Measurements from ENCODE around the gene RSL24D1.
"Not testable (repeated sequence)": the region's sequence is repeated elsewhere in the genome, so short reads cannot be mapped to it uniquely, and the experiment has no call there.

RSL24D1 gene

GRCh38 chr15:55186331-55186730, 10.4 kb downstream of the RSL24D1 start:
- Mint-ChIP-seq H3K27ac (no peak overlapping the region), H3K9me3 (no peaks in the 10 kb centered on the region), H3K27me3 (no peaks in the 10 kb centered on the region), H3K4me1 (ENCODE audit: low read depth) (no peaks in the 10 kb centered on the region), H3K4me3 (no peak overlapping the region), H3K36me3 (ENCODE audit: low read depth) (peaks cover 94% of the 10 kb centered on the region)
- intact Hi-C loops (cut with micrococcal nuclease) = no loop called here

- intact Hi-C loops (cut with micrococcal nuclease) = no loop called here
Measured at GRCh38 chr15:55183679-55184078, 13.1 kb downstream of the RSL24D1 start.

GRCh38 chr15:55179141-55179540, 17.6 kb downstream of the RSL24D1 start:
- Mint-ChIP-seq H3K36me3 (ENCODE audit: low read depth) (peaks cover 55% of the 10 kb centered on the region), H3K27me3 (no peaks in the 10 kb centered on the region), H3K9me3 (no peaks in the 10 kb centered on the region), H3K4me3 (no peak overlapping the region), H3K27ac (peak overlapping the region; percentile 52), H3K4me1 (ENCODE audit: low read depth) (peaks cover 12% of the 10 kb centered on the region)
- intact Hi-C loops (cut with micrococcal nuclease) = no loop called here

More at GRCh38 chr15:55183679-55184078, 13.1 kb downstream of the RSL24D1 start:
- Mint-ChIP-seq H3K27me3 (no peaks in the 10 kb centered on the region), H3K36me3 (ENCODE audit: low read depth) (peaks cover 87% of the 10 kb centered on the region), H3K4me1 (ENCODE audit: low read depth) (peaks cover 12% of the 10 kb centered on the region), H3K4me3 (no peak overlapping the region), H3K27ac (no peak overlapping the region), H3K9me3 (no peaks in the 10 kb centered on the region)

GRCh38 chr15:55170361-55170760, 26.4 kb downstream of the RSL24D1 start:
- intact Hi-C loops (cut with micrococcal nuclease) = no loop called here
- no peak overlapping the region for H3K4me3 Mint-ChIP-seq
- no peaks in the 10 kb centered on the region for H3K27me3 Mint-ChIP-seq
- no peaks in the 10 kb centered on the region for H3K36me3 Mint-ChIP-seq (ENCODE audit: low read depth)
- no peak overlapping the region for H3K27ac Mint-ChIP-seq
- H3K4me1 Mint-ChIP-seq (ENCODE audit: low read depth) = no peaks in the 10 kb centered on the region
- no peaks in the 10 kb centered on the region for H3K9me3 Mint-ChIP-seq

GRCh38 chr15:55168350-55168974, 28.3 kb downstream of the RSL24D1 start:
- H3K27ac Mint-ChIP-seq = no peak overlapping the region
- no peaks in the 10 kb centered on the region for H3K9me3 Mint-ChIP-seq
- H3K4me3 Mint-ChIP-seq = no peak overlapping the region
- no peaks in the 10 kb centered on the region for H3K27me3 Mint-ChIP-seq
- H3K36me3 Mint-ChIP-seq (ENCODE audit: low read depth) = no peaks in the 10 kb centered on the region
- intact Hi-C loops (cut with micrococcal nuclease) = loop anchor here (1.0 to 5.0 kb wide), 3 partner anchors 1086 to 1361 kb away; no protein-coding TSS in a partner anchor
- no peaks in the 10 kb centered on the region for H3K4me1 Mint-ChIP-seq (ENCODE audit: low read depth)

GRCh38 chr15:55164284-55164683, 32.5 kb downstream of the RSL24D1 start:
- no peaks in the 10 kb centered on the region for H3K4me1 Mint-ChIP-seq (ENCODE audit: low read depth)
- no peaks in the 10 kb centered on the region for H3K36me3 Mint-ChIP-seq (ENCODE audit: low read depth)
- intact Hi-C loops (cut with micrococcal nuclease) = no loop called here
- H3K27ac Mint-ChIP-seq = no peak overlapping the region
- no peaks in the 10 kb centered on the region for H3K27me3 Mint-ChIP-seq
- H3K9me3 Mint-ChIP-seq = no peaks in the 10 kb centered on the region
- no peak overlapping the region for H3K4me3 Mint-ChIP-seq

GRCh38 chr15:55151631-55152030, 45.1 kb downstream of the RSL24D1 start:
- Mint-ChIP-seq H3K4me3 (no peak overlapping the region), H3K4me1 (ENCODE audit: low read depth) (no peaks in the 10 kb centered on the region), H3K27me3 (no peaks in the 10 kb centered on the region), H3K36me3 (ENCODE audit: low read depth) (no peaks in the 10 kb centered on the region), H3K27ac (no peak overlapping the region), H3K9me3 (peaks cover 2% of the 10 kb centered on the region)
- intact Hi-C loops (cut with micrococcal nuclease) = no loop called here

GRCh38 chr15:55143132-55143531, 53.6 kb downstream of the RSL24D1 start:
- H3K36me3 Mint-ChIP-seq (ENCODE audit: low read depth); intact Hi-C loops (cut with micrococcal nuclease); H3K4me1 Mint-ChIP-seq (ENCODE audit: low read depth); H3K27ac Mint-ChIP-seq; H3K4me3 Mint-ChIP-seq; H3K27me3 Mint-ChIP-seq: not testable (repeated sequence)
- peaks cover 60% of the 10 kb centered on the region for H3K9me3 Mint-ChIP-seq

GRCh38 chr15:55133972-55134371, 62.8 kb downstream of the RSL24D1 start:
- no peaks in the 10 kb centered on the region for H3K36me3 Mint-ChIP-seq (ENCODE audit: low read depth)
- H3K9me3 Mint-ChIP-seq = peaks cover 65% of the 10 kb centered on the region
- no peak overlapping the region for H3K27ac Mint-ChIP-seq
- intact Hi-C loops (cut with micrococcal nuclease) = no loop called here
- H3K27me3 Mint-ChIP-seq = no peaks in the 10 kb centered on the region
- H3K4me3 Mint-ChIP-seq = no peak overlapping the region
- H3K4me1 Mint-ChIP-seq (ENCODE audit: low read depth) = no peaks in the 10 kb centered on the region

- Mint-ChIP-seq H3K36me3 (ENCODE audit: low read depth) (no peaks in the 10 kb centered on the region), H3K4me1 (ENCODE audit: low read depth) (no peaks in the 10 kb centered on the region), H3K9me3 (peaks cover 53% of the 10 kb centered on the region), H3K4me3 (no peak overlapping the region), H3K27ac (no peak overlapping the region), H3K27me3 (no peaks in the 10 kb centered on the region)
- intact Hi-C loops (cut with micrococcal nuclease) = no loop called here
Measured at GRCh38 chr15:55132672-55133071, 64.1 kb downstream of the RSL24D1 start.

Measured in dendritic cell treated with granulocyte-macrophage colony-stimulating factor and Interleukin-4, amounts not matched to agents 40 ng/mL and 50 ng/mL, for 4 days (primary cell).